ENCODE results near the gene ZNF32.
"Not testable (repeated sequence)": the region's sequence is repeated elsewhere in the genome, so short reads cannot be mapped to it uniquely, and the experiment has no call there.

ZNF32 gene

GRCh38 chr10:43680035-43680434 lies 31.4 kb upstream of the ZNF32 start:
- DNase-seq (ENCODE audit: low read depth), result no peak

DNA sequence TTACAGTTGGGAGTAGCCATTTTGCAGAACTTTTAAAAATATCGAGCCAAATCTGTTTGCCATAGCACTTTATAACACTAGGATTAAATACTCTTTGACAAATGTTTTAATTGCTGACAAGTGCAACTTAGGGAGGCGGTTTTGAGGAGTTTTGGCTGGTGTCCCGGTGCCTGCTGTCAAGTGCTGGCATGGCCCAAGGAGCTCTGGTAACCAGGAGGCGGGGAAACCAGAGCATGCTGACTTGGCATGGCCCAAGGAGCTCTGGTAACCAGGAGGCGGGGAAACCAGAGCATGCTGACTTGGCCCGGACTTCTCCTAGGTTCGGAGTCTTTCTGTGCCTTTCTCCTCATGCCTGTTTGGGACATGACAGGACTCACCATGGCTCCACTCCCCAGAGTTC lies 30.8 kb upstream of the ZNF32 start:
- no peak for DNase-seq (ENCODE audit: low read depth)

GRCh38 chr10:43678654-43679053 lies 30.0 kb upstream of the ZNF32 start:
- no peak for DNase-seq (ENCODE audit: low read depth)

DNA sequence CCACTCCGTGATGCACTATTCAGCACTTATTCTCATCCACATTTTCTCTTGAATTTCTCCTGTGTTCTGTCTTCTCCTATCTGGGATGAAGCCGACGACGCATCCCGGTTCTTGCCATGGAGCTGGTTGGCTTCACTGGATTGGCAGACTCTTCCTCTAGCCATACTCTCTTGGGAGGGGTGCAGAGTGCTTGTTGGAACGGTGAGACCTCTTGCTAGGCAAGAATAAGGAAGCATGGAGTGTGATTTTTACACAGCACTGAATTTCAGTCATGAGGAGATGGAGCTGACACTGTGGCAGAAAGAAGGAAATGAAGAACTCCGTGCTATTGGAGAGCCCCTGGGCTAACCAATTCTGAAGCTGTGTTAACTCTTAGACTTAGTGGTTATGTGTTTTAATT lies 28.2 kb upstream of the ZNF32 start:
- DNase-seq (ENCODE audit: low read depth), result no peak

DNA sequence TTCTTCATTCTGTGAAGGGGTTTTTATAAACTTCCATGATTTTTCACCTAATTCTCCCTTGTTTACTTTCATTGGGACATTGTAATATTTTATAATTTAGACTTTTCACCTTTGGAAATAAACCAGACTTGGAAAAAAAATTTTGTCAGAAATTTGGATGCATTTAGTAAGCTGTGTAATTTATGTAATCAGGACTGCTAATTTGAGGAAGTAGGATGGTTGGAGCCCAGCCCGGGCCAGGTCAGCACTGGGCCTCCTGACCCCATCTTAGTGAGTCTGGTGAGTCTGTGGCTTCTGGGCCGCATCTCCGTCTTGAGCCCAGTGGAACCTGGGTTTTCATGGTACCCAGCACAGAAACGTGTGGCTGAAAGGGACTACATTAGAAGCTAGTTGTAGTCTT lies 27.6 kb upstream of the ZNF32 start:
- no peak for DNase-seq (ENCODE audit: low read depth)

- DNase-seq (ENCODE audit: low read depth), result no peak
Measured at GRCh38 chr10:43674553-43675210, 26.0 kb upstream of the ZNF32 start.

DNA sequence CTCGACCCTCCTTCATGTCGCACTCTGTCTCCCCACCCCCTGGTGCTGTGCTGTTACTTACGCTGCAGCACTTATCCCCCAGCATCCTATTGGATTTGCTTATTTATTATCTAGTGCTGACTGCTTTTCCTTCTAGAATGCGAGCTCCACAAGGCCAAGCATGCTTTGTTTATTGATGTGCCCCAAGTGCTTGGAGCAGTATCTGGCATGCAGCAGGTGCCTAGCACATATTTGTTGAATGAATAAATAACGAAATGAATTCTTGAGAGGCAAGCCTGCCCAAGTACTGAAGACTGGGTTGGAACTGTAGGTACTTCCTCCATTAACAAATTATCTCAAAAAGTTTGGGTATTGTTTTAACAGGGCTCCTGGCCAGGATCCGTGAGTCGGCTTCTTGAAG lies 24.8 kb upstream of the ZNF32 start:
- DNase-seq (ENCODE audit: low read depth), result no peak

DNA sequence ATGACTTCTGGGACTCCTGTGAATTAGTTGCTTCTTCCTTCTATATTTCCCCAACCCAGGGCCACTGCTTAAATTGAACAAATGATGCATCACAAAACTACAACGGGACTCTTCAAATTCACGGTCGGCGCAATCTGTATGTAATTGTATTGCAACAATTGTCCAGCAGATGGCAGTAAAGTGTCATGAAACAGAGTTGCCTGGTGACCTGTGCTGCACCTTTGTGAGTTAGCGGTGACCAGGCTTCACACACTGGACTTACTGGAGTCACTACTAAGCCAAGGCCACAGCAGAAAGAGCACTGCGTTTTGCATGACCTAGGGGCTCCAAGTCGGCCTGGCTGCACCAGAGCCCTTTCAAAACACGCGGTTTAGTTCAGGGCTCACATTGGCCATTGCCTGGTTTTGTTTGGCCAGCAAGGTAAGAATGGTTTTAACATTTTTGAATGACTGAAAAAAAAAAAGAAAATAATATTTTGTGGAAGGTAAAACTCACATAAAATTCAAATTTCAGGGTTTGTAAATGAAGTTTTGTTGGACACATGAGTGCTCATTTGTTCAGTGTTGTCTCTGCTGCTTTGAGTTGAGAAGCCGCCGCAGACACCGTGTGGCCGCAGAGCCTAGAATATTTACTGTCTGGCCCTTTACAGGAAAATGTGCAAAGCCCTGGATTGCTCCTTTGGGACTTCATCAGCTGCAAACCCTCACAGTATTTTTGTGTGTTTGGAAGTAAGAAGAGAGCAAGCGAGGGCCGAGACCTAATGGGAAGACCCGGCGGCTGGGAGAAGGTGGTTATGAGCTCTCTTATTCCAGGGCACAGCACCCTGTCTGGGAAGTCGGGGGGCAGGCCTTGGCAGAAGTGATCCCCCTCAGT lies 23.2 kb upstream of the ZNF32 start:
- DNase-seq (ENCODE audit: low read depth), result peak; percentile 47

DNA sequence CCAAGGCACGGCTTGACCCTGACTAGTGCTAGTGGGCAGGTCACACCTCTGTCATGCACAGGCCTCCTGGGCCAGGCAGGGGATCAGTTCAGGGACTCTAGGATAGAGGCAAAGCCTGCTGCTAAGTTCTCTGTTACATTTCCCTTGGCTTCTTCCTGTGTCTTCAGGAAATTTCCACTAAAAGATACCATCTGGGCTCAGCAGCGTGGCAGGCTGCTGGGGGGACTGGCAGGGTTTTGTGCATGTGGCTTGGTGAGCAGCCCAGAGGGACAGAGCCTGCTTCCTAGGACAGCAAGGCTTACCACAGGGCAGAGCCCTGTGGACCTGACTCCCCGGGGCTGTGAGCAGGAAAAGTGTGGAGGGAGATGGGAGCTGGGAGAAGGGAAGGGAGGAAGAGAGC lies 20.7 kb upstream of the ZNF32 start:
- no peak for DNase-seq (ENCODE audit: low read depth)

GRCh38 chr10:43667761-43668386 lies 19.2 kb upstream of the ZNF32 start:
- no peak for DNase-seq (ENCODE audit: low read depth)

DNA sequence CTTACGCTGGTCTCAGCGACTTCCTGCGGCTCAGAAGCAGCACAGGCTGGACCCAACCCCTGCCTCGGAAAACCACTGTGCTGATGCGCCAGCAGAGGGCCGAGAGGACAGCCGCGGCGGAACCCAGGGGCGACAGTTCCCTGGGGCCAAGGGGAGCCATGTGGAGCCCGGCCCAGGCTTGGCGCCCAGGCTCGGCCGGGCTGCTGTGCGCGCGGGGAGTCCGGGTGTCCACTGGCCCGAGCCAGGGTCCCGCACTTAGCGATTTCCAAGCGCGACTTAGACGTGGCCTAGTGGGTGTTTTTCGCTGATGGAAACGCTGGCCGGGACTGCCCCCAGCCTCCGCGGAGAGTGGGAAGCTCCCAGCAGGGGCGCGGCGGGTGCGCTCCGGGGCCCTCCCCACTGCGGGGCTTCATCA lies 18.6 kb upstream of the ZNF32 start:
- DNase-seq (ENCODE audit: low read depth), result no peak

DNA sequence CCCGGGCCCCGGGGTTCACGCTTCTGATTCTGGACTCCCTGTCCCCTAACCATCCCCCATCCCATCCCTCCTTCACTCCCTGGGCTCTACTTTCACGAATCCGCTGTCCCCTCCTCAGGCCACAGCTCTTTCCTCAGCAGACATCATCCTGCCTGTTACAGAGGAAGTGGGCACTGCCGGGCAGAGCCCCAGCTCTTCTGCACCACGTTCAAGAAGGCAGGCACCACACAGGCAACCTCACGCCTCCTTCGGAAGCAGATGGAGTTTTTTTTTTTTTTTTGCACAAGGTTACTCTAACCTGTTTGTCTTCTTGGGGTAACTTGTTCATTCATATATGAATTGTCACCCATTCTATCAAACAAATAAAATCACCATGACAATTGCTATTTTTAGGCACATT lies 17.9 kb upstream of the ZNF32 start:
- DNase-seq (ENCODE audit: low read depth), result no peak

GRCh38 chr10:43665054-43665453 lies 16.4 kb upstream of the ZNF32 start:
- no peak for DNase-seq (ENCODE audit: low read depth)

DNA sequence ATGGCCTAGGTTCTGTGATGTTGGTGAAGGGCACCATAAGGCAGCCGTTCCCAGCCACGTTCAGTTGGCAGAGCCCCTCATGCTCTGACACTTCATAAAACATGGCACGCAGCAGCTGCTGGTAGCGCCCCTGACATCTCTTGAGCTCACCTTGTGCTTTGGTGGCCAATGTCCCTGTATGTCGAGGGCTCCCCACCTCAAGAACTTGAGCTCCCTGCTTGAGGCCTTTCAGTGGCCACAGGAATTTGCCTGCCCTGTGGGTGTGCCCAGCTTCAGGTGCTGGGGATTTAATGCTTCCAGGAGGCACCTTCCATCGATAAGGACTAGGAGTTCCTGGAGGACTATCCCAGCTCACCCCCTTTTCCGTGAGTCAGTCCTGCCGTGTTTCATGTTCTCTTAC lies 9.5 kb upstream of the ZNF32 start:
- DNase-seq (ENCODE audit: low read depth), result no peak

- DNase-seq (ENCODE audit: low read depth), result no peak
Measured at GRCh38 chr10:43655311-43655710, 6.6 kb upstream of the ZNF32 start.

DNA sequence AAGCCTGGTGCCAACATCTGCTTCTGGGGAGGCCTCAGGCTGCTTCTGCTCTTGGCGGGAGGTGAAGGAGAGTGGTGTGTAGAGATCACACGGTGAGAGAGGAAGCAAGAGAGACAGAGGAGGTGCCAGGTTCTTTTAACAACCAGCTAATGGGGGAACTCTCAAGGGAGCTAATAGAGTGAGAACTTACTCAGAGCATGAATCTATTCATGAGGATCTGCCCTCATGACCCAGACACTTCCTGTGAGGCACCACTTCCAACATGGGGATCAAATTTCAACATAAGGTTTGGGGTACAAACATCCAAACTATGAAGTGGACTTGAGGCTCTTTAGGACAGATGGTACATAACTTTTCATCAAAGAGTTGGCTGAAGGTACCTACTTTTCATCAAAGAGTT lies 5.1 kb upstream of the ZNF32 start:
- DNase-seq (ENCODE audit: low read depth), result no peak

GRCh38 chr10:43649185-43649523 lies 473 bp upstream of the ZNF32 start:
- no peak for DNase-seq (ENCODE audit: low read depth)

GRCh38 chr10:43648095-43648397 lies 635 bp downstream of the ZNF32 start:
- DNase-seq (ENCODE audit: low read depth), result no peak

DNA sequence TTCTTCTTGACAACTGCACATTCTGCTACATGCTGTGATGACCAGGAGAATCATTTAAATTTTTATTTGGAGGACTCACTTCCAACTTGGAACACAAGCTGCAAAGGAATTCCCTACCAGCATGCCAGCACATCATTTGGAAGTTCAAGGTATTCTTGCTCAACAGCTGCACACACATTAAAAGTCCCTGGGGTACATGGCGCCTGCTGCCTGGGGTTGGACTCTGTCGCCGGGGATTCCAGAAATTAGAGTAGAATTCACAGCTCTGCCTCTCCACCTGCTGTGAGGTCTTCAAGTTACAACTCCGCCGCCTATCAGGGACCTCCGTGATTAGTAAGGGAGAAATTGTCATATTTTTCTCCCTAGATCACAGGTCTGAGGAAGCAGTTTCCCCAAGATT lies 1.1 kb downstream of the ZNF32 start:
- no peak for DNase-seq (ENCODE audit: low read depth)

DNA sequence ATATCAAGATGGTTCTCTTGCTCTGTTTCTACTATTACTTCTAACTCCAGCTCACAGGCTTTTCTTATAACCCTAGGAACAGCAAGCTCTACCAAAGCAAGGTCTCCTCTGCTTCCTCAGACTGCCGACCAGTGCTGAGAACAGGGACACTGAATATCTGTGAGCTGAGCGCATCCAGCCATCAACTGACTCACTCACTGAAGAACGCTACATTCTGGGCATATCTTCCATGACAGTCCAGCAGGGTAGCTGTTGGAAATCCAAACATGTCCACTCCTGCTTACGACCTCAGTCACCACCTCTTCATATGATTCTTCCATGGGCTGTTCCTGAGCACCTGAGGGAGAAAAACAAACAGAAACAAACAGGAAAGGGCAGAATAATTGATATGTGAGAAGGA lies 2.8 kb downstream of the ZNF32 start:
- DNase-seq (ENCODE audit: low read depth), result no peak

DNA sequence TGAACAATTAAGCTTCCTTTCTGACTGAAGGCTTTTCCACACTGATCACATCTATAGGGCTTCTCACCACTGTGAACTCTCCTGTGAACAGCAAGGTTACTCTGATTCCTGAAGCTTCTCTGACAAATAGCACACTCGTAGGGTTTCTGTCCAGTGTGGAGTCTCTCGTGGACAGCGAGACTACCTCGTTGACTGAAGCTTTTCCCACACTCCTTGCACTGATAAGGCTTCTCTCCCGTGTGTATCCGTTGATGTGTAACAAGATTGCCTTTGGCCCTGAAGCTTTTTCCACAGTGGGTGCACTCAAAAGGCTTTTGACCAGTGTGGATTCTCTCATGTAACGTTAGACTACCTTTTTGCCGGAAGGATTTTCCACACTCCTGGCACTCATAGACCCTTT lies 4.4 kb downstream of the ZNF32 start:
- no peak for DNase-seq (ENCODE audit: low read depth)

GRCh38 chr10:43640603-43641002 lies 8.1 kb downstream of the ZNF32 start:
- DNase-seq (ENCODE audit: low read depth), result no peak

DNA sequence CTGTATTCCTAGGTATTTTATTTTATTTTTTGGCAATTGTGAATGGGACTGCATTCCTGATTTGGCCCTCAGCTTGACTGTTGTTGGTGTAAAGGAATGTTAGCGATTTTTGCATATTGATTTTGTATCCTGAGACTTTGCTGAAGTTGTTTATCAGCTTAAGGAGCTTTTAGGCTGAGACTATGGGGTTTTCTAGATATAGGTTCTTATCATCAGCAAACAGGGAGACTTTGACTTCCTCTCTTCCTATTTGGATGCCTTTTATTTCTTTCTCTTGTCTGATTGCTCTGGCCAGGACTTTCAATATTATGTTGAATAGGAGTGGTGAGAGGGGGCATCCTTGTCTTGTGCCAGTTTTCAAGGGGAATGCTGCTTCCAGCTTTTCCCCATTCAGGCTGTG lies 12.9 kb downstream of the ZNF32 start:
- DNase-seq (ENCODE audit: low read depth), result not testable (repeated sequence)

DNA sequence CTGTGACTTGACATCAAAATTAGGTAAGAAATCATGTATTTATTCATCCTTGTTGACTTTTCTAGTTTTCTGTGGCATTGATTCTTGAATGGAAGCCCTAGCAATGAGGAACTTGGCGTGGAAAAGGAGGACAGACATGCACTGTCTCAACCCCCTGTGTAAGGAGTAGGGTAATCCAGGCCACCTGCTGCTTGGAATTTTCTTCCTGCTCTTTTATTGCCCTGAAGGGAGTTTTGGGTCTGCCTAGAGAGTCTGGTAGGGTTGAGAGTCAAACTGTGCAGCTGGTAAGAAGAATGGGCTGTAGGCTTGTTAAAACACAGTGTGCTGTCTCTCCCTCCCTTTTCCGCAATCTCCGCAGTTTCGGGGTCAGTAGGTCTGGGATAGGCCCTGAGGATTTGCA lies 19.7 kb downstream of the ZNF32 start:
- DNase-seq (ENCODE audit: low read depth), result no peak

Measured in stromal cell of bone marrow (primary cell).